Measurements from ENCODE around the gene HECA. TPM values are rescaled to one million over a fixed set of nuclear protein-coding genes. Genes with fewer than 3 reads are reported as not detected.
"Not testable (repeated sequence)": the region's sequence is repeated elsewhere in the genome, so short reads cannot be mapped to it uniquely, and the experiment has no call there.

HECA gene
- total RNA-seq, 2 experiments from 2014 or later, result 51.6 to 63.4 TPM

DNA sequence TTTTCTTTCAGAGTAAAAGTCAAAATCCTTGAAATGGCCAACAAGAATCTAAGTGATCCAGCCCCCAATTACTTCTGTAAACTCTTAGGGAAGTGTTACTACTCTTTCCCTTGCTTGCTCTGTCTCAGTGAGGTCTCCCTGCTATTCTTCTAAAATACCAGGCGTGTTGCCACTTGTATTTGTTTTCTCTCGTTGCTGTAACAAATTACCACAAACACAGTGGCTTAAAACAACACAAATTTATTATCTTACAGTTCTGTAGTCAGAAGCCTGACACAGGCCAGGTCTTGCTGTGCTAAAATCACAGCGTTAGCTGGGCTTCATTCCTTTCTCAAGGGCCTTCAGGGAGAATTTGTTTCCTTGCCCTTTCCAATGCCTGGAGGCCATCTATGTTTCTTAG, 59.9 kb downstream of the HECA start:
- Mint-ChIP-seq H3K4me1 (no peaks in the 10 kb centered on the region), H3K4me3 (no peak overlapping the region), H3K27ac (no peak overlapping the region), H3K36me3 (ENCODE audit: low read depth) (no peaks in the 10 kb centered on the region), H3K9me3 (ENCODE audit: low read depth) (no peaks in the 10 kb centered on the region), H3K27me3 (no peaks in the 10 kb centered on the region)
- CTCF ChIA-PET, result interaction anchor here (2.6 kb wide), 1 partner anchor 24 kb away, joined by 10 read pairs; no protein-coding TSS in a partner anchor
- POLR2A ChIA-PET, result no interaction called here
- no peak for DNase-seq
- ATAC-seq, result no peak
- intact Hi-C loops (cut with DNase I, micrococcal nuclease), result no loop called here

DNA sequence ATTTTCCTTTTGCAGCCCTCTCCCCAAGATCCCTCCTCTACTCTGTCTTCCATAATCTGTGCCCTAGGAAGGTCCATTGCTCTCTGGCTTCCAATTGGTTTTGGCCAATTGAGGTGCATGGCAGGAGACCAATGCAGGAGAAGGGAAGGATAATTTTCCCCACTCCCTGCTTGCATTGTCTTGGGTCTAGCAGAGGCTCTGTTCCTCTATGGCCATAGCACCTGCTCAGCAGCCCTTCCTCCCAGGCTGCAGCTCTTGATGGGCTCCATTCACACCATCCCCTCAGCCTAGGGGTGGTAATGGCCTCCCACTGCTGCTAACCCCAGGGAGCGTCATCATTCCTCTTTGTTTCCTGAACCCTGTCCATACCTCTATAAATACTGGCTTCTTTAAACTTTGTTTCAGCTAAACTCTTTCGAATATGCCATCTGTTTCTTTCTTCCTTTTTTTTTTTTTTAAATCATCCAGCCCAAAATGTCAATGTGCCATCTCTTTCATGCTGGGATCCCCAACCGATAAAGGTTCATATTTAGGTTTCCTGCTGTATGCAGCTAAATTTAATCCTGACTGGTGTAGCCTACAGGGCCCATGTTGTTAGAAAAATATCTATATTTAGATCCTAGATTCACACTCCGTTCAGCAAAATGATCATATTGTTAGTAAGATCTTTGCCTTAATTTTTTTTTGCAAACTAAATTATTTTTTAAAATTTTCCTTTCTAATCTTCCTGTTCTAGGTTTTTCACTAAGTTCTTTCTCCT, 63.8 kb downstream of the HECA start:
- Mint-ChIP-seq H3K9me3 (ENCODE audit: low read depth) (no peaks in the 10 kb centered on the region), H3K27ac (no peak overlapping the region), H3K4me3 (no peak overlapping the region), H3K4me1 (peaks cover 2% of the 10 kb centered on the region), H3K36me3 (ENCODE audit: low read depth) (no peaks in the 10 kb centered on the region), H3K27me3 (no peaks in the 10 kb centered on the region)
- intact Hi-C loops (cut with DNase I, micrococcal nuclease), result no loop called here
- DNase-seq (no peak), ATAC-seq (no peak)
- ChIA-PET CTCF (interaction anchor here (0.6 kb wide), 2 partner anchors 20 to 22 kb away, joined by 3 read pairs; no protein-coding TSS in a partner anchor), POLR2A (interaction anchor here (0.7 kb wide), 1 partner anchor 378 kb away, joined by 3 read pairs; no protein-coding TSS in a partner anchor)

DNA sequence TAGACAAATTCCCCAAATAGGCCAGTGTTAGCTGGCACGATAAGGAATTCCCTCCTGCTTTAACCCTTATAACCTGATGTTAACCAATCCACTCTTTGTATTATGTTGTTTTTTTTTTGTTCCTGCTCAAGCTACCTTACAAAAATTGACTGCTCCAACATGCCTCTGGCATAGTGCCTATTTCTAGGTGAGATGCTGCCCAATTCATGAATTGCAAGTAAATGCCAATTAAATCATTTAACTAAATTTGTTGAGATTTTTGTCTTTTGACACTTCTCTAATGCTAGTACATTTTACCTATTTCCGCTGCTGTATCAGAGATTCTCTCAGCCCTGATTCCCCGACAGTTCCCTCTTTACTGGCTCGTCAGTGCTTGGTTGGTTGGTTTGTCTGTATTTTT, 66.5 kb downstream of the HECA start:
- POLR2A ChIA-PET, result no interaction called here
- Mint-ChIP-seq H3K4me3 (no peak overlapping the region), H3K36me3 (ENCODE audit: low read depth) (peaks cover 9% of the 10 kb centered on the region), H3K27me3 (no peaks in the 10 kb centered on the region), H3K4me1 (peaks cover 2% of the 10 kb centered on the region), H3K27ac (no peak overlapping the region), H3K9me3 (ENCODE audit: low read depth) (peaks cover 7% of the 10 kb centered on the region)
- intact Hi-C loops (cut with DNase I, micrococcal nuclease), result no loop called here
- no peak for DNase-seq
- CTCF ChIA-PET, result interaction anchor here (0.6 to 1.1 kb wide), 2 partner anchors 18 to 406 kb away, joined by 4 read pairs; no protein-coding TSS in a partner anchor
- no peak for ATAC-seq

DNA sequence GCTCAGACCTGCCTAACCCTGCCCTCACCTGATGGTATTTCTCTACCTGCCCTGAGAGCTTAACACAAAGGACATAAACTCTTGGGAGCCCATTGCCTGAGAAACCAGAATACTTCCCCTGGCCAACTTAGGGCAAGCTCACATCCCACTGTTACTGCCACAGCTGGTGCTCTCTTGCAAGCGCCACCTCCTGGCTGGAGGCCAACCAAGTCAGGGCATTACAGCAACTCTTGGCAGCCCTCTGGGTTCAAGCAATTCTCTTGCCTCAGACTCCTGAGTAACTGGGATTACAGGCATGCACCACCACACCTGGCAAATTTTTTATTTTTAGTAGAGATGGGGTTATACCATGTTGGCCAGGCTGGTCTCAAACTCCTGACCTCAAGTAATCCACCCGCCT, 70.1 kb downstream of the HECA start:
- no peak overlapping the region for H3K4me3 Mint-ChIP-seq
- ATAC-seq (no peak), DNase-seq (peak; percentile 43)
- CTCF ChIA-PET, result interaction anchor here (1.1 kb wide), 2 partner anchors 14 to 25 kb away, joined by 3 read pairs; no protein-coding TSS in a partner anchor
- intact Hi-C loops (cut with DNase I, micrococcal nuclease), result no loop called here
- H3K4me1 Mint-ChIP-seq, result peaks cover 4% of the 10 kb centered on the region
- no peak overlapping the region for H3K27ac Mint-ChIP-seq
- H3K9me3 Mint-ChIP-seq (ENCODE audit: low read depth), result peaks cover 32% of the 10 kb centered on the region
- no peaks in the 10 kb centered on the region for H3K27me3 Mint-ChIP-seq
- H3K36me3 Mint-ChIP-seq (ENCODE audit: low read depth), result peaks cover 22% of the 10 kb centered on the region
- POLR2A ChIA-PET, result interaction anchor here (0.6 kb wide), 1 partner anchor 33 kb away, joined by 5 read pairs; no protein-coding TSS in a partner anchor

DNA sequence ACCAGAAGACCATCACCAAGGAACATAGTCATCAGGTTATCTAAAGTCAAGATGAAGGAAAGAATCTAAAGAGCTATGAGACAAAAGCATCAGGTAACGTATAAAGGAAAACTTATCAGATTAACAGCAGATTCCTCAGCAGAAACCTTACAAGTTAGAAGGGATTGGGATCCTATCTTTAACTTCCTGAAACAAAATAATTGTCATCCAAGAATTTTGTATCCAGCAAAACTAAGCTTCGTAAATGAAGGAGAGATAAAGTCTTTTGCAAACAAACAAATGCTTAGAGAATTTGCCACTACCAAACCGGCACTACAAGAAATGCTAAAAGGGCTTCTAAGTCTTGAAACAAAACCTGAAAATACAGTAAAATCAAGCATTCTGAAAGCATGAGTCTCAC, 71.0 kb downstream of the HECA start:
- peaks cover 22% of the 10 kb centered on the region for H3K36me3 Mint-ChIP-seq (ENCODE audit: low read depth)
- no peak for ATAC-seq

DNA sequence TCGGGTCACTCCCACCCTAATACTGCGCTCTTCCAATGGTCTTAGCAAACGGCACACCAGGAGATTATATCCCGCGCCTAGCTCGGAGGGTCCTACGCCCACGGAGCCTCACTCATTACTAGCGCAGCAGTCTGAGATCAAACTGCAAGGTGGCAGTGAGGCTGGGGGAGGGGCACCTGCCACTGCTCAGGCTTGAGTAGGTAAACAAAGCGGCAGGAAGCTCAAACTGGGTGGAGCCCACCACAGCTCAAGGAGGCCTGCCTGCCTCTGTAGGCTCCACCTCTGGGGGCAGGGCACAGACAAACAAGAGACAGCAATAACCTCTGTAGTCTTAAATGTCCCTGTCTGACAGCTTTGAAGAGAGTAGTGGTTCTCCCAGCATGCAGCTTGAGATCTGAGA, 75.9 kb downstream of the HECA start:
- H3K4me3 Mint-ChIP-seq, H3K27me3 Mint-ChIP-seq, DNase-seq: not testable (repeated sequence)

More for the DNA sequence above, 71.0 kb downstream of the HECA start:
- Mint-ChIP-seq H3K27me3 (no peaks in the 10 kb centered on the region), H3K4me3 (no peak overlapping the region), H3K4me1 (peaks cover 11% of the 10 kb centered on the region), H3K9me3 (ENCODE audit: low read depth) (peaks cover 34% of the 10 kb centered on the region), H3K27ac (no peak overlapping the region)
- ChIA-PET POLR2A (no interaction called here), CTCF (interaction anchor here (0.6 kb wide), 1 partner anchor 42 kb away, joined by 3 read pairs; no protein-coding TSS in a partner anchor)
- DNase-seq, result no peak
- intact Hi-C loops (cut with DNase I, micrococcal nuclease), result no loop called here

DNA sequence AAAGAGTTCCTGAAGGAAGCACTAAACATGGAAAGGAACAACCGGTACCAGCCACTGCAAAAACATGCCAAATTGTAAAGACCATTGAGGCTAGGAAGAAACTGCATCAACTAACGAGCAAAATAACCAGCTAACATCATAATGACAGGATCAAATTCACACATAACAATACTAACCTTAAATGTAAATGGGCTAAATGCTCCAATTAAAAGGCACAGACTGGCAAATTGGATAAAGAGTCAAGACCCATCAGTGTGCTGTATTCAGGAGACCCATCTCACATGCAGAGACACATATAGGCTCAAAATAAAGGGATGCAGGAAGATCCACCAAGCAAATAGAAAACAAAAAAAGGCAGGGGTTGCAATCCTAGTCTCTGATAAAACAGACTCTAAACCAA, 77.6 kb downstream of the HECA start:
- POLR2A ChIA-PET; H3K27me3 Mint-ChIP-seq; ATAC-seq; H3K27ac Mint-ChIP-seq; H3K4me3 Mint-ChIP-seq; DNase-seq; intact Hi-C loops (cut with DNase I, micrococcal nuclease); CTCF ChIA-PET; H3K4me1 Mint-ChIP-seq: not testable (repeated sequence)
- Mint-ChIP-seq H3K36me3 (ENCODE audit: low read depth) (peaks cover 11% of the 10 kb centered on the region), H3K9me3 (ENCODE audit: low read depth) (peaks cover 25% of the 10 kb centered on the region)

More for the DNA sequence above, 75.9 kb downstream of the HECA start:
- Mint-ChIP-seq H3K36me3 (ENCODE audit: low read depth) (peaks cover 17% of the 10 kb centered on the region), H3K9me3 (ENCODE audit: low read depth) (peaks cover 37% of the 10 kb centered on the region)
- POLR2A ChIA-PET; H3K4me1 Mint-ChIP-seq; intact Hi-C loops (cut with DNase I, micrococcal nuclease); ATAC-seq; H3K27ac Mint-ChIP-seq: not testable (repeated sequence)
- CTCF ChIA-PET, result interaction anchor here (1.1 kb wide), 1 partner anchor 8 kb away, joined by 4 read pairs; no protein-coding TSS in a partner anchor

DNA sequence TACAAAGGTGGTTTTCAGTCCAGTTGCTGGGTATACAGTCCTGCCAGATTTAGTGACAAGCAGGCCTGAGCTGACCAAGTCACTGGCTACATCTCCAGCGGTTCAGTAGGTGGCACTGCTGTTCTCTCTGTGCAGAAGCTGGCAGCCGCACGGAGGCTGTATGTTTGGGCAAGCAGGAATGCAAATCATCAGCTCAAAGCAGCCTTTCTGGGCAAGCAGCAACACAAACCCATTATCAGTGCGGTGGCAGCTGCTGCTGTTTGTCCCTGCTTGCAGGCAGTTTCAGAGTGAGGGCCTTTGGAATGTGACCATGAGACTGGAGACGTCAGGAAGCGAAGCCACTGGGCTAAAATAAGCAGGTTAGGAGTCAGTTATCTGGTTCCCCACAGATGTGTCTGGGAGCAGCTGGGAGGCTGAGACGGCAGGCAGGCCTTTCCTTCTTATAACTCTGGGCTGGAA, 84.4 kb downstream of the HECA start:
- CTCF ChIA-PET, result interaction anchor here (0.6 to 6.0 kb wide), 42 partner anchors 8 to 402 kb away, joined by 3 to 113 read pairs (median 4); partner anchors contain the start of genes CITED2 and TXLNB

DNA sequence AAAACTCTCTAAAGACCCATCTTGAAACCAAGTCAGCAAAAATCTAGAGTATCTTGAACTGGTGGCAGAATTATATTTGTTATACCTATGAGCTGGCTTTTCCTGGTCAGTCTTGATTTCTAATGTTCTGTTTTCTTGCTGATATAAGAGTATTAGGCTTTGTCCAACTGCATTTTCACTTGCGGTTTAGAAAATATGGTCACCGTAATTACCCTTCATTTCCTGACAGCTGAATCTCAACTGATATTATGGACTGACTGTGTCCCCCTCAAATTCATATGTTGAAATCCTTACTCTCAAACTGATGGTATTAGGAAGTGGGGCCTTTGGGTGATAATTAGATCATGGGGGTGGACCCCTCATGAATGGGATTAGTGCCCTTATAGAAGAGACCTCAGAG, 84.9 kb downstream of the HECA start:
- intact Hi-C loops (cut with DNase I, micrococcal nuclease), result loop anchor here (1.0 to 5.0 kb wide), 5 partner anchors 33 to 402 kb away; no protein-coding TSS in a partner anchor
- Mint-ChIP-seq H3K27ac (peak overlapping the region; percentile 73), H3K27me3 (no peaks in the 10 kb centered on the region), H3K9me3 (ENCODE audit: low read depth) (no peaks in the 10 kb centered on the region), H3K4me1 (peaks cover 10% of the 10 kb centered on the region), H3K36me3 (ENCODE audit: low read depth) (no peaks in the 10 kb centered on the region), H3K4me3 (no peak overlapping the region)
- POLR2A ChIA-PET, result interaction anchor here (0.8 to 1.2 kb wide), 3 partner anchors 73 to 155 kb away, joined by 3 to 4 read pairs (median 3); partner anchors contain the start of gene CITED2
- CTCF ChIA-PET, result interaction anchor here (0.7 to 6.0 kb wide), 37 partner anchors 11 to 402 kb away, joined by 3 to 113 read pairs (median 4); partner anchors contain the start of genes CITED2 and TXLNB
- ATAC-seq, result no peak
- no peak for DNase-seq

More for the DNA sequence above, 84.4 kb downstream of the HECA start:
- no peaks in the 10 kb centered on the region for H3K36me3 Mint-ChIP-seq (ENCODE audit: low read depth)
- ATAC-seq (peak; percentile 100), DNase-seq (peak; percentile 86)
- no peaks in the 10 kb centered on the region for H3K27me3 Mint-ChIP-seq
- H3K27ac Mint-ChIP-seq, result peak overlapping the region; percentile 73
- POLR2A ChIA-PET, result interaction anchor here (0.8 to 1.2 kb wide), 3 partner anchors 73 to 155 kb away, joined by 3 to 4 read pairs (median 3); partner anchors contain the start of gene CITED2
- no peaks in the 10 kb centered on the region for H3K9me3 Mint-ChIP-seq (ENCODE audit: low read depth)
- intact Hi-C loops (cut with DNase I, micrococcal nuclease), result loop anchor here (1.0 to 5.0 kb wide), 5 partner anchors 33 to 402 kb away; no protein-coding TSS in a partner anchor
- H3K4me3 Mint-ChIP-seq, result no peak overlapping the region
- peaks cover 10% of the 10 kb centered on the region for H3K4me1 Mint-ChIP-seq

DNA sequence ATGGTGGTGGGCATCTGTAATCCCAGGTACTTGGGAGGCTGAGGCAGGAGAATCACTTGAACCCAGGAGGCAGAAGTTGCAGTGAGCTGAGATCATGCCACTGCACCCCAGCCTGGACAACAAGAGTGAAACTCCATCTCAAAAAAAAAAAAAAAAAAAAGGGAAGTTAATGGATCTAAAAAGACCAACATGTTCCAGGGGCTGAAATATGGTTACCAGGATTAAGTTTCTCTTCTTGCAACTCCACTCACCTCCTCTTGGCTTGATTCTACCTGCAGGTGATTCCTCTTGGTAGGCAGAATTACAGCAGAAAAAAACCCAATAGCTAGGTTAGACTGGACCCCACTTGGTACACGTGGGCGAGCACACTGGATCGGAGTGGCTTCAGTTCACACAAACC, 93.5 kb downstream of the HECA start:
- POLR2A ChIA-PET; H3K27ac Mint-ChIP-seq; H3K4me1 Mint-ChIP-seq; H3K4me3 Mint-ChIP-seq; H3K27me3 Mint-ChIP-seq; ATAC-seq; DNase-seq; intact Hi-C loops (cut with DNase I, micrococcal nuclease); H3K36me3 Mint-ChIP-seq (ENCODE audit: low read depth); H3K9me3 Mint-ChIP-seq (ENCODE audit: low read depth): not testable (repeated sequence)
- CTCF ChIA-PET, result interaction anchor here (0.8 to 2.9 kb wide), 2 partner anchors 75 to 136 kb away, joined by 3 to 20 read pairs; no protein-coding TSS in a partner anchor

Measured in activated CD4-positive, alpha-beta T cell treated with anti-CD3 and anti-CD28 coated beads for 36 hours (primary cell).